H9 (cell line): ENCODE data around the gene INPP5E. TPM values are rescaled to one million over a fixed set of nuclear protein-coding genes. Genes with fewer than 3 reads are reported as not detected.

Experiments
- DNase-seq: peaks from one replicate; pipeline ENCODE4 v3.0.0-alpha.2; 2017
- H2AFZ ChIP-seq: one replicate; pipeline ENCODE4 v1.6.1; 2013; ENCODE audit warnings: mild to moderate bottlenecking, low read length, control low read depth, moderate library complexity
- H2AK5ac ChIP-seq: 2 replicates; pipeline ENCODE4 v1.6.1; 2013; ENCODE audit warnings: low read length, control low read depth, mixed read lengths; ENCODE audit not compliant: insufficient read length
- H2BK120ac ChIP-seq: one replicate; pipeline ENCODE4 v1.6.1; 2013; ENCODE audit warnings: low read depth, mild to moderate bottlenecking, low read length, control low read depth, inconsistent platforms; ENCODE audit not compliant: poor library complexity, severe bottlenecking
- H2BK12ac ChIP-seq: 2 replicates; pipeline ENCODE4 v1.6.1; 2013; ENCODE audit warnings: low read length, control low read depth, mixed read lengths, low read depth; ENCODE audit not compliant: insufficient read length
- H2BK15ac ChIP-seq: 2 replicates; pipeline ENCODE4 v1.6.1; 2013; ENCODE audit warnings: low read depth, low read length, control low read depth
- H2BK20ac ChIP-seq: one replicate; pipeline ENCODE4 v1.6.1; 2013; ENCODE audit warnings: low read depth, mild to moderate bottlenecking, low read length, control low read depth, inconsistent platforms; ENCODE audit not compliant: poor library complexity, severe bottlenecking
- H2BK5ac ChIP-seq: 2 replicates; pipeline ENCODE4 v1.6.1; 2013; ENCODE audit warnings: low read length, control low read depth, mixed read lengths; ENCODE audit not compliant: insufficient read length
- H3K14ac ChIP-seq: 2 replicates; pipeline ENCODE4 v1.6.1; 2013; ENCODE audit warnings: low read length, control low read depth; ENCODE audit not compliant: insufficient read depth
- H3K18ac ChIP-seq: 2 replicates; pipeline ENCODE4 v1.6.1; 2013; ENCODE audit warnings: low read depth, mild to moderate bottlenecking, mixed read lengths, low read length, control low read depth; ENCODE audit not compliant: insufficient read length
- H3K23ac ChIP-seq: 2 replicates; pipeline ENCODE4 v1.6.1; 2013; ENCODE audit warnings: low read length, control low read depth, mixed read lengths, low read depth; ENCODE audit not compliant: insufficient read length
- H3K23me2 ChIP-seq: 2 replicates; pipeline ENCODE4 v1.6.1; 2013; ENCODE audit warnings: low read depth, mild to moderate bottlenecking, mixed read lengths, low read length, control low read depth; ENCODE audit not compliant: insufficient read length, poor library complexity, severe bottlenecking
- H3K27ac ChIP-seq: 2 replicates; pipeline ENCODE4 v1.5.1; 2013; ENCODE audit warnings: low read length, control low read depth, mixed read lengths, low read depth; ENCODE audit not compliant: insufficient read length
- H3K27me3 ChIP-seq: 2 replicates; pipeline ENCODE4 v1.6.1; 2013; ENCODE audit warnings: low read length, control low read depth, inconsistent platforms; ENCODE audit not compliant: insufficient read depth
- H3K4ac ChIP-seq: 2 replicates; pipeline ENCODE4 v1.6.1; 2013; ENCODE audit warnings: low read depth, mild to moderate bottlenecking, control low read depth, inconsistent platforms, low read length, moderate library complexity
- H3K4me1 ChIP-seq: 2 replicates; pipeline ENCODE4 v1.6.1; 2013; ENCODE audit warnings: low read length, control low read depth, inconsistent platforms; ENCODE audit not compliant: insufficient read depth
- H3K4me2 ChIP-seq: 2 replicates; pipeline ENCODE4 v1.6.1; 2013; ENCODE audit warnings: low read length, control low read depth, mixed read lengths; ENCODE audit not compliant: insufficient read length, insufficient read depth
- H3K56ac ChIP-seq: 2 replicates; pipeline ENCODE4 v1.6.1; 2013; ENCODE audit warnings: low read depth, mild to moderate bottlenecking, mixed read lengths, low read length, control low read depth; ENCODE audit not compliant: insufficient read length
- H3K79me1 ChIP-seq: 2 replicates; pipeline ENCODE4 v1.6.1; 2013; ENCODE audit warnings: low read depth, mild to moderate bottlenecking, moderate library complexity, low read length, control low read depth, inconsistent platforms; ENCODE audit not compliant: insufficient read depth, poor library complexity, severe bottlenecking
- H3K79me2 ChIP-seq: 2 replicates; pipeline ENCODE4 v1.6.1; 2013; ENCODE audit warnings: low read length, control low read depth, inconsistent platforms; ENCODE audit not compliant: insufficient read depth
- H3K9ac ChIP-seq: 2 replicates; pipeline ENCODE4 v1.6.1; 2013; ENCODE audit warnings: low read length, control low read depth, mixed read lengths; ENCODE audit not compliant: insufficient read length; ENCODE audit errors: extremely low read depth
- H3K9me3 ChIP-seq: one replicate; pipeline ENCODE4 v1.6.1; 2013; ENCODE audit warnings: low read depth, low read length, inconsistent platforms; ENCODE audit not compliant: control insufficient read depth
- H3T11ph ChIP-seq: one replicate; pipeline ENCODE4 v1.6.1; 2013; ENCODE audit warnings: mild to moderate bottlenecking, low read length, control low read depth, inconsistent platforms
- H4K20me1 ChIP-seq: one replicate; pipeline ENCODE4 v1.6.1; 2013; ENCODE audit not compliant: control insufficient read depth, insufficient read length, insufficient read depth
- H4K5ac ChIP-seq: 2 replicates; pipeline ENCODE4 v1.6.1; 2013; ENCODE audit warnings: low read depth, mild to moderate bottlenecking, mixed read lengths, low read length, control low read depth; ENCODE audit not compliant: insufficient read length
- H4K8ac ChIP-seq: replicated peaks from 2 replicates; pipeline ENCODE4 v1.6.1; 2013; ENCODE audit warnings: low read length, control low read depth, mixed read lengths, low read depth; ENCODE audit not compliant: insufficient read length
- H4K91ac ChIP-seq: 2 replicates; pipeline ENCODE4 v1.6.1; 2013; ENCODE audit warnings: low read depth, mild to moderate bottlenecking, moderate library complexity, mixed read lengths, low read length, control low read depth; ENCODE audit not compliant: insufficient read length
- H3K27ac Mint-ChIP-seq, 3 experiments: 2 replicates in 2 of 3; 3 replicates in 1 of 3; pipeline ENCODE4 v1.8.0; 2020 to 2021; ENCODE audit warnings: mixed read lengths in 3 of 3, mild to moderate bottlenecking in 1 of 3, moderate library complexity in 1 of 3
- H3K27me3 Mint-ChIP-seq: 2 replicates; pipeline ENCODE4 v1.8.0; 2021; ENCODE audit warnings: low read depth, mild to moderate bottlenecking, moderate library complexity, mixed read lengths
- H3K36me3 Mint-ChIP-seq, 3 experiments: 2 replicates in 2 of 3; 3 replicates in 1 of 3; pipeline ENCODE4 v1.8.0; 2020 to 2021; ENCODE audit warnings: low read depth in 3 of 3, mixed read lengths in 3 of 3; ENCODE audit not compliant: insufficient read depth in 1 of 3
- H3K4me1 Mint-ChIP-seq, 2 experiments: 2 replicates each; pipeline ENCODE4 v1.8.0; 2020; ENCODE audit warnings: mixed read lengths in 2 of 2
- H3K4me3 Mint-ChIP-seq, 2 experiments: 2 replicates in 1 of 2; 3 replicates in 1 of 2; pipeline ENCODE4 v1.8.0; 2020 to 2021; ENCODE audit warnings: mild to moderate bottlenecking in 2 of 2, mixed read lengths in 2 of 2, moderate library complexity in 1 of 2
- H3K9me3 Mint-ChIP-seq, 2 experiments: 2 replicates in 1 of 2; 3 replicates in 1 of 2; pipeline ENCODE4 v1.8.0; 2020; ENCODE audit warnings: mild to moderate bottlenecking in 2 of 2, mixed read lengths in 2 of 2, moderate library complexity in 1 of 2
- WGBS: extraction: QIAGEN DNeasy Blood & Tissue Kit; methylation state at CpG from one replicate; pipeline ENCODE4 v1.1.7; 2013; ENCODE audit warnings: missing lambda C conversion rate, low lambda C conversion rate, mixed read lengths; ENCODE audit not compliant: insufficient read length; ENCODE audit errors: extremely low coverage; 5-methylcytosine and 5-hydroxymethylcytosine counted together
- total RNA-seq: library from RNA; stranded (reverse); gene quantifications from 2 replicates; pipeline ENCODE4 v1.2.1, GENCODE V29; 2021
- TF ChIP-seq, protein P1 (sequence below): fragments of 200-600 bp; sonication (generic); conservative IDR thresholded peaks from 3 replicates; pipeline ENCODE4 v1.8.0; 2021; ENCODE audit warnings: antibody characterized with exemption, mild to moderate bottlenecking

Gene INPP5E
- total RNA-seq, 1 experiment from 2014 or later: 21.0 TPM

DNA sequence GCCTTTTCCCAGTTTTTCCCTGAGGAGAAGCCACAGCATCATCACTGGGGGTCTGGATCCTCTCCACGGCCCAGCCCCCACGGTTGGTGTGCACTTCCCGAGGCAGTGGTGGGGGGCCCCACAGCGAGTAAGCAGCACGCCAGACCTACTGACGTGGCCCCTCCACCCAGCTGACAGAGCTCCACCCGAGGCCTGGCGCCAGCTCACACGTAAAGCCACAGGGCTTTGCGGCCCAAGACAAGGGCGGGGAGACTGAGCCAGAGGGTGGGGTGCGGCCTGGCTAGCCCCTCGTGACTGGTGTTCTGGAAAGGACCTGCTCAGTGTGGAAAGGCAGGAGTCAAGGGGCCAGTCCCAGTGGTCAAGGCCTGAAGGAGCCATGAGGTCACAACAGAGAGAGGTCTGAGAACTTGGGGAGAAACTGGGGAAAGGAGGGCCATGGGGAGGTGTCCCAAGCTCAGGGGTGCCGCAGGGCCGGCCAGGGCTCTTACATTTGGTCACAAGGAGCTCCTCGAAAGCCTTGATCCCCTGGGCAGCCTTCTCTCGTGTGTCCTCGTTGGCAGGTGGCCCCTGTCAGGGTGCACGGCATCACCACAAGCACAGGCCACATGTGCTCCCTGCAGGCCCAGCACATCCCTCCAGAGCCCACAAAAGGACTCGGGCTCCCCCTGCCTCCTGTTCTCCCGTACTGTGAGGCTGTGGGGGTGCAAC lies 45.2 kb downstream of the INPP5E start:
- no peaks in the 10 kb centered on the region for H3K9me3 ChIP-seq
- H3K23me2 ChIP-seq: peaks cover 4% of the 10 kb centered on the region
- DNase-seq: no peak
- H2AK5ac ChIP-seq: no peak overlapping the region
- no peak overlapping the region for H2AFZ ChIP-seq
- Mint-ChIP-seq H3K36me3 (peaks cover 36 to 74% (median 66%) of the 10 kb centered on the region in 3 experiments; a peak in 6 of 7 replicates), H3K27me3 (no peaks in the 10 kb centered on the region), H3K27ac (no peak overlapping the region), H3K4me3 (no peak overlapping the region), H3K4me1 (peaks cover 7 to 8% of the 10 kb centered on the region in 2 experiments), H3K9me3 (no peaks in the 10 kb centered on the region)
- no peak overlapping the region for H2BK5ac ChIP-seq
- no peak overlapping the region for H3K27ac ChIP-seq
- no peak overlapping the region for H2BK12ac ChIP-seq
- TF ChIP-seq, protein P1, sequence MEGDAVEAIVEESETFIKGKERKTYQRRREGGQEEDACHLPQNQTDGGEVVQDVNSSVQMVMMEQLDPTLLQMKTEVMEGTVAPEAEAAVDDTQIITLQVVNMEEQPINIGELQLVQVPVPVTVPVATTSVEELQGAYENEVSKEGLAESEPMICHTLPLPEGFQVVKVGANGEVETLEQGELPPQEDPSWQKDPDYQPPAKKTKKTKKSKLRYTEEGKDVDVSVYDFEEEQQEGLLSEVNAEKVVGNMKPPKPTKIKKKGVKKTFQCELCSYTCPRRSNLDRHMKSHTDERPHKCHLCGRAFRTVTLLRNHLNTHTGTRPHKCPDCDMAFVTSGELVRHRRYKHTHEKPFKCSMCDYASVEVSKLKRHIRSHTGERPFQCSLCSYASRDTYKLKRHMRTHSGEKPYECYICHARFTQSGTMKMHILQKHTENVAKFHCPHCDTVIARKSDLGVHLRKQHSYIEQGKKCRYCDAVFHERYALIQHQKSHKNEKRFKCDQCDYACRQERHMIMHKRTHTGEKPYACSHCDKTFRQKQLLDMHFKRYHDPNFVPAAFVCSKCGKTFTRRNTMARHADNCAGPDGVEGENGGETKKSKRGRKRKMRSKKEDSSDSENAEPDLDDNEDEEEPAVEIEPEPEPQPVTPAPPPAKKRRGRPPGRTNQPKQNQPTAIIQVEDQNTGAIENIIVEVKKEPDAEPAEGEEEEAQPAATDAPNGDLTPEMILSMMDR: no peak
- H3K4ac ChIP-seq: no peak overlapping the region
- no peak overlapping the region for H3K18ac ChIP-seq
- no peak overlapping the region for H2BK120ac ChIP-seq
- H3K9ac ChIP-seq: no peak overlapping the region
- no peak overlapping the region for H3K14ac ChIP-seq
- H2BK20ac ChIP-seq: no peak overlapping the region
- no peaks in the 10 kb centered on the region for H3K27me3 ChIP-seq
- peaks cover 10% of the 10 kb centered on the region; the same call in 1 of the 2 replicates for H3K79me2 ChIP-seq
- no peak overlapping the region for H3K4me2 ChIP-seq
- H3K23ac ChIP-seq: no peak overlapping the region
- H3K79me1 ChIP-seq: peaks cover 7% of the 10 kb centered on the region
- no peak overlapping the region for H2BK15ac ChIP-seq
- H3K56ac ChIP-seq: no peak overlapping the region
- no peak overlapping the region for H4K91ac ChIP-seq
- H4K5ac ChIP-seq: no peak overlapping the region
- WGBS: no CpG with 5 or more reads among the region's 21 CpGs
- no peak overlapping the region for H4K8ac ChIP-seq
- H3T11ph ChIP-seq: no peak overlapping the region
- H3K4me1 ChIP-seq: no peaks in the 10 kb centered on the region
- H4K20me1 ChIP-seq: no peaks in the 10 kb centered on the region
